MM.1S (cell line): Measurements from ENCODE around the gene AHCYL1.

Source experiments
- DNase-seq: peaks from one replicate; pipeline ENCODE4 v3.0.0-alpha.2; 2015
- H2AFZ ChIP-seq: fragments of 300-600 bp; sonication (generic); 2 replicates; pipeline ENCODE4 v1.6.0; 2016; ENCODE audit warnings: antibody characterized with exemption, low read length
- H3F3A ChIP-seq: fragments of 300-600 bp; sonication (generic); 2 replicates; pipeline ENCODE4 v1.6.1; 2016; ENCODE audit warnings: mild to moderate bottlenecking, antibody characterized with exemption, low read length, moderate library complexity, mixed read lengths; ENCODE audit not compliant: insufficient read depth
- H3K27ac ChIP-seq: fragments of 300-600 bp; sonication (generic); 2 replicates; pipeline ENCODE4 v1.5.1; 2016; ENCODE audit warnings: mild to moderate bottlenecking, low read length
- H3K27me3 ChIP-seq: fragments of 300-600 bp; sonication (generic); replicated peaks from 2 replicates; pipeline ENCODE4 v1.6.0; 2016; ENCODE audit warnings: low read length; ENCODE audit not compliant: insufficient read depth
- H3K36me3 ChIP-seq: fragments of 300-600 bp; sonication (generic); replicated peaks from 2 replicates; pipeline ENCODE4 v1.6.1; 2016; ENCODE audit warnings: mild to moderate bottlenecking, low read length, mixed read lengths; ENCODE audit not compliant: insufficient read depth
- H3K4me1 ChIP-seq: fragments of 300-600 bp; sonication (generic); 2 replicates; pipeline ENCODE4 v1.6.1; 2016; ENCODE audit warnings: low read length, mixed read lengths
- H3K4me2 ChIP-seq: fragments of 300-600 bp; sonication (generic); 2 replicates; pipeline ENCODE4 v1.6.0; 2016; ENCODE audit warnings: low read depth, low read length
- H3K4me3 ChIP-seq: fragments of 300-600 bp; sonication (generic); 2 replicates; pipeline ENCODE4 v1.5.1; 2016; ENCODE audit warnings: low read length, mixed read lengths
- H3K79me2 ChIP-seq: fragments of 300-600 bp; sonication (generic); 2 replicates; pipeline ENCODE4 v1.6.1; 2016; ENCODE audit warnings: mixed run types, low read length, mixed read lengths
- H3K9ac ChIP-seq: fragments of 300-600 bp; sonication (generic); 2 replicates; pipeline ENCODE4 v1.6.1; 2016; ENCODE audit warnings: low read length, mixed read lengths
- H3K9me2 ChIP-seq: fragments of 300-600 bp; sonication (generic); replicated peaks from 2 replicates; pipeline ENCODE4 v1.6.1; 2016; ENCODE audit warnings: mild to moderate bottlenecking, low read length, mixed read lengths; ENCODE audit not compliant: insufficient read depth
- H3K9me3 ChIP-seq: fragments of 300-600 bp; sonication (generic); replicated peaks from 2 replicates; pipeline ENCODE4 v1.6.1; 2016; ENCODE audit warnings: mild to moderate bottlenecking, low read length, mixed read lengths; ENCODE audit not compliant: insufficient read depth
- H4K20me1 ChIP-seq: fragments of 300-600 bp; sonication (generic); 2 replicates; pipeline ENCODE4 v1.6.1; 2016; ENCODE audit warnings: mild to moderate bottlenecking, low read length, moderate library complexity, mixed read lengths; ENCODE audit not compliant: insufficient read depth
- CTCF ChIP-seq: fragments of 300-600 bp; sonication (generic); IDR thresholded peaks from 2 replicates; pipeline ENCODE4 v1.5.1; 2016; ENCODE audit warnings: antibody characterized with exemption, low read length, mixed read lengths
- EZH2 ChIP-seq: fragments of 300-600 bp; sonication (generic); optimal IDR thresholded peaks from 2 replicates; pipeline ENCODE3; 2017; ENCODE audit warnings: low read depth, mild to moderate bottlenecking, antibody characterized with exemption, low read length, mixed read lengths
- EZH2phosphoT487 ChIP-seq: fragments of 300-600 bp; sonication (generic); IDR thresholded peaks from 2 replicates; pipeline ENCODE4 v1.6.1; 2018; ENCODE audit warnings: antibody characterized with exemption, low read length

Gene AHCYL1

GRCh38 chr1:110004583-110004982, 20.0 kb downstream of the AHCYL1 start:
- no peaks in the 10 kb centered on the region for H3K36me3 ChIP-seq

GRCh38 chr1:110005971-110006370, 21.4 kb downstream of the AHCYL1 start:
- Histone ChIP-seq H3K9me2 (no peaks in the 10 kb centered on the region), H3K27me3 (no peaks in the 10 kb centered on the region), H3K4me3 (no peak overlapping the region), H3F3A (no peaks in the 10 kb centered on the region), H3K9ac (no peak overlapping the region), H3K4me2 (no peak overlapping the region), H3K4me1 (0 out of 2 replicates have a peak, but pooled peaks cover 2% of the 10 kb centered on the region), H3K79me2 (no peaks in the 10 kb centered on the region), H3K9me3 (no peaks in the 10 kb centered on the region), H2AFZ (no peak overlapping the region), H4K20me1 (no peaks in the 10 kb centered on the region), H3K27ac (no peak overlapping the region), H3K36me3 (no peaks in the 10 kb centered on the region)
- TF ChIP-seq CTCF: no peak
- TF ChIP-seq EZH2phosphoT487: no peak
- DNase-seq: no peak

More at GRCh38 chr1:110004583-110004982, 20.0 kb downstream of the AHCYL1 start:
- TF ChIP-seq EZH2: no peak
- TF ChIP-seq CTCF: no peak
- no peak for TF ChIP-seq EZH2phosphoT487
- DNase-seq: no peak
- H3K9me2 ChIP-seq: no peaks in the 10 kb centered on the region
- H3K79me2 ChIP-seq: no peaks in the 10 kb centered on the region
- no peak overlapping the region for H3K4me2 ChIP-seq
- no peaks in the 10 kb centered on the region for H3F3A ChIP-seq
- H4K20me1 ChIP-seq: no peaks in the 10 kb centered on the region
- no peaks in the 10 kb centered on the region for H3K4me1 ChIP-seq
- no peaks in the 10 kb centered on the region for H3K9me3 ChIP-seq
- H3K27me3 ChIP-seq: no peaks in the 10 kb centered on the region
- no peak overlapping the region for H3K4me3 ChIP-seq
- no peak overlapping the region for H3K9ac ChIP-seq
- no peak overlapping the region for H2AFZ ChIP-seq
- no peak overlapping the region for H3K27ac ChIP-seq

GRCh38 chr1:110006516-110006915, 22.0 kb downstream of the AHCYL1 start:
- Histone ChIP-seq H3K27ac (no peak overlapping the region), H3K4me3 (no peak overlapping the region), H3K9me3 (no peaks in the 10 kb centered on the region), H3K9me2 (no peaks in the 10 kb centered on the region), H3F3A (no peaks in the 10 kb centered on the region), H3K27me3 (no peaks in the 10 kb centered on the region), H3K4me2 (no peak overlapping the region), H4K20me1 (no peaks in the 10 kb centered on the region), H2AFZ (no peak overlapping the region), H3K79me2 (no peaks in the 10 kb centered on the region), H3K9ac (no peak overlapping the region), H3K36me3 (no peaks in the 10 kb centered on the region), H3K4me1 (peaks cover 7% of the 10 kb centered on the region; the same call in 1 of the 2 replicates)
- no peak for DNase-seq
- TF ChIP-seq CTCF (no peak), EZH2phosphoT487 (no peak), EZH2 (no peak)
